H1 (cell line): Measurements from ENCODE around the gene RNF166. TPM values are rescaled to one million over a fixed set of nuclear protein-coding genes. Genes with fewer than 3 reads are reported as not detected.

ENCODE experiments used
- CTCF ChIA-PET: fragments of 300-600 bp; sonication (Branson Sonifier 250); formaldehyde crosslinking; loops from one replicate; lab custom pipeline; 2021; ENCODE audit not compliant: partially characterized antibody; lab: Charles Lee
- POLR2A ChIA-PET: fragments of 300-600 bp; sonication (Branson Sonifier 250); formaldehyde crosslinking; loops from one replicate; lab custom pipeline; 2021; ENCODE audit warnings: inconsistent platforms; ENCODE audit not compliant: partially characterized antibody; lab: Charles Lee
- DNase-seq, 2 experiments: peaks; one replicate each; pipeline versions ENCODE4 v3.0.0 to v3.0.0-alpha.2; 2010 to 2022; ENCODE audit warnings: low spot score in 2 of 2, low read depth in 1 of 2, mixed read lengths in 1 of 2
- FAIRE-seq: peaks from 2 replicates; lab custom pipeline; 2011; peaks lifted over from hg19 to GRCh38; lab: Jason Lieb, UNC
- H2AFZ ChIP-seq: 2 replicates; pipeline ENCODE4 v1.8.1; 2012; ENCODE audit warnings: low read length, inconsistent platforms
- H2AK5ac ChIP-seq: 2 replicates; pipeline ENCODE4 v1.6.1; 2013; ENCODE audit warnings: low read depth, low read length
- H2BK120ac ChIP-seq: replicated peaks from 2 replicates; pipeline ENCODE3; 2013; ENCODE audit warnings: low read depth, low read length, inconsistent platforms
- H2BK12ac ChIP-seq: 2 replicates; pipeline ENCODE4 v1.6.1; 2013; ENCODE audit warnings: low read depth, low read length
- H2BK15ac ChIP-seq: 2 replicates; pipeline ENCODE4 v1.6.1; 2013; ENCODE audit warnings: low read length
- H2BK20ac ChIP-seq: 2 replicates; pipeline ENCODE4 v1.6.1; 2013; ENCODE audit warnings: low read length
- H2BK5ac ChIP-seq: 2 replicates; pipeline ENCODE4 v1.6.1; 2013; ENCODE audit warnings: low read depth, low read length
- H3K14ac ChIP-seq: 2 replicates; pipeline ENCODE4 v1.6.1; 2013; ENCODE audit warnings: inconsistent platforms; ENCODE audit not compliant: insufficient read length
- H3K18ac ChIP-seq: 2 replicates; pipeline ENCODE4 v1.6.1; 2013; ENCODE audit warnings: low read length; ENCODE audit errors: extremely low read depth
- H3K23ac ChIP-seq: 2 replicates; pipeline ENCODE4 v1.6.1; 2013; ENCODE audit warnings: inconsistent platforms; ENCODE audit not compliant: insufficient read length
- H3K23me2 ChIP-seq: 2 replicates; pipeline ENCODE4 v1.6.1; 2013; ENCODE audit warnings: low read depth, low read length
- H3K27ac ChIP-seq: 2 replicates; pipeline ENCODE4 v1.6.1; 2011; ENCODE audit warnings: low read depth, low read length, inconsistent platforms
- H3K27me3 ChIP-seq, 4 experiments: replicated peaks in 1 of 4; 1 replicate in 1 of 4; 2 replicates in 3 of 4; pipeline versions ENCODE4 v1.6.1 to v1.8.1; 2011 to 2013; ENCODE audit warnings: low read length in 3 of 4, mild to moderate bottlenecking in 3 of 4, inconsistent platforms in 2 of 4, mixed read lengths in 2 of 4, moderate library complexity in 1 of 4; ENCODE audit not compliant: control insufficient read depth in 3 of 4, insufficient read depth in 3 of 4; ENCODE audit errors: extremely low read depth in 1 of 4
- H3K36me3 ChIP-seq, 4 experiments: 2 replicates each; pipeline versions ENCODE4 v1.6.1 to v1.8.1; 2011 to 2013; ENCODE audit warnings: mild to moderate bottlenecking in 4 of 4, low read length in 3 of 4, moderate library complexity in 2 of 4, control low read depth in 1 of 4, inconsistent platforms in 1 of 4; ENCODE audit not compliant: insufficient read depth in 4 of 4, control insufficient read depth in 2 of 4
- H3K4ac ChIP-seq: replicated peaks from 2 replicates; pipeline ENCODE3; 2013; ENCODE audit warnings: low read length, low read depth, mixed read lengths, inconsistent platforms; ENCODE audit not compliant: insufficient read length
- H3K4me1 ChIP-seq, 4 experiments: replicated peaks in 1 of 4; 1 replicate in 1 of 4; 2 replicates in 3 of 4; pipeline versions ENCODE4 v1.6.1 to v1.8.1; 2011 to 2013; ENCODE audit warnings: low read length in 3 of 4, inconsistent platforms in 2 of 4, mixed read lengths in 1 of 4; ENCODE audit not compliant: insufficient read depth in 4 of 4, control insufficient read depth in 3 of 4
- H3K4me2 ChIP-seq, 2 experiments: 2 replicates each; pipeline versions ENCODE4 v1.6.1 to v1.8.1; 2011 to 2013; ENCODE audit warnings: low read depth in 2 of 2, low read length in 2 of 2, control low read depth in 1 of 2, inconsistent platforms in 1 of 2, mild to moderate bottlenecking in 1 of 2; ENCODE audit not compliant: insufficient read depth in 1 of 2
- H3K4me3 ChIP-seq, 4 experiments: fragments of 200-600, 300-600 bp in 1 of 4; sonication (generic), shearing (Covaris generic), sonication (Bioruptor Twin) in 1 of 4; 2 replicates each; pipeline versions ENCODE4 v1.5.1 to v1.8.1; 2011 to 2016; ENCODE audit warnings: low read length in 4 of 4, low read depth in 3 of 4, control low read depth in 2 of 4, inconsistent platforms in 2 of 4, mild to moderate bottlenecking in 2 of 4, mixed read lengths in 1 of 4, moderate library complexity in 1 of 4; ENCODE audit not compliant: insufficient read depth in 2 of 4; ENCODE audit errors: extremely low read depth in 1 of 4
- H3K56ac ChIP-seq: replicated peaks from 2 replicates; pipeline ENCODE3; 2013; ENCODE audit warnings: low read depth, mild to moderate bottlenecking, mixed read lengths, low read length, inconsistent platforms; ENCODE audit not compliant: insufficient read length
- H3K79me1 ChIP-seq: 2 replicates; pipeline ENCODE4 v1.6.1; 2013; ENCODE audit warnings: low read depth, low read length, control low read depth
- H3K79me2 ChIP-seq, 2 experiments: 2 replicates each; pipeline versions ENCODE4 v1.6.1 to v1.8.1; 2012 to 2013; ENCODE audit warnings: low read length in 2 of 2, mild to moderate bottlenecking in 2 of 2, inconsistent platforms in 1 of 2; ENCODE audit not compliant: insufficient read depth in 2 of 2, control insufficient read depth in 1 of 2
- H3K9ac ChIP-seq, 4 experiments: replicated peaks in 1 of 4; 1 replicate in 1 of 4; 2 replicates in 3 of 4; pipeline versions ENCODE4 v1.6.1 to v1.8.1; 2011 to 2013; ENCODE audit warnings: low read depth in 3 of 4, low read length in 3 of 4, control low read depth in 2 of 4, mild to moderate bottlenecking in 2 of 4, moderate library complexity in 2 of 4, inconsistent platforms in 1 of 4; ENCODE audit errors: extremely low read depth in 1 of 4
- H3K9me3 ChIP-seq, 2 experiments: 2 replicates each; pipeline versions ENCODE4 v1.6.1 to v1.8.1; 2012 to 2013; ENCODE audit warnings: mild to moderate bottlenecking in 2 of 2, moderate library complexity in 2 of 2, control low read depth in 1 of 2, inconsistent platforms in 1 of 2, low read depth in 1 of 2, low read length in 1 of 2, mixed read lengths in 1 of 2; ENCODE audit not compliant: insufficient read depth in 2 of 2
- H4K20me1 ChIP-seq, 2 experiments: replicated peaks in 1 of 2; 2 replicates each; pipeline versions ENCODE3 to v1.8.1; 2011 to 2013; ENCODE audit warnings: inconsistent platforms in 2 of 2, low read length in 2 of 2, mild to moderate bottlenecking in 1 of 2; ENCODE audit not compliant: insufficient read depth in 2 of 2, control insufficient read depth in 1 of 2
- H4K5ac ChIP-seq: 2 replicates; pipeline ENCODE4 v1.6.1; 2013; ENCODE audit warnings: low read length, low read depth, mixed read lengths, inconsistent platforms; ENCODE audit not compliant: insufficient read length
- H4K8ac ChIP-seq: 2 replicates; pipeline ENCODE4 v1.8.0; 2013; ENCODE audit warnings: mild to moderate bottlenecking, moderate library complexity, low read length, inconsistent platforms; ENCODE audit not compliant: insufficient read depth; ENCODE audit errors: extremely low read depth
- H4K91ac ChIP-seq: replicated peaks from 2 replicates; pipeline ENCODE3; 2013; ENCODE audit warnings: low read length, mixed read lengths, inconsistent platforms; ENCODE audit not compliant: insufficient read length
- ASH2L ChIP-seq: fragments of 200-600, 300-600 bp; sonication (generic); IDR thresholded peaks from one replicate; pipeline ENCODE4 v1.7.1; 2017; ENCODE audit warnings: low read length
- BACH1 ChIP-seq: IDR thresholded peaks from 2 replicates; pipeline ENCODE4 v1.6.1; 2012; ENCODE audit warnings: low read length, improper control_type of control experiment
- CBX8 ChIP-seq: fragments of 300-800, 300-1000 bp; sonication (generic); IDR thresholded peaks from 2 replicates; pipeline ENCODE4 v1.7.1; 2016; ENCODE audit warnings: low read depth, low read length, borderline replicate concordance
- CHD2 ChIP-seq: IDR thresholded peaks from 2 replicates; pipeline ENCODE4 v1.6.1; 2012; ENCODE audit warnings: low read length, improper control_type of control experiment
- EP300 ChIP-seq, 2 experiments: IDR thresholded peaks; 1 replicate in 1 of 2; 2 replicates in 1 of 2; pipeline ENCODE4 v1.6.1; 2011 to 2012; ENCODE audit warnings: low read depth in 2 of 2, low read length in 2 of 2, mild to moderate bottlenecking in 2 of 2, borderline replicate concordance in 1 of 2, inconsistent platforms in 1 of 2, moderate library complexity in 1 of 2
- JUND ChIP-seq: IDR thresholded peaks from 2 replicates; pipeline ENCODE4 v1.6.1; 2011; ENCODE audit warnings: mild to moderate bottlenecking, improper control_type of control experiment, low read length
- KDM4A ChIP-seq: IDR thresholded peaks from one replicate; pipeline ENCODE4 v1.7.1; 2012; ENCODE audit warnings: low read depth, mild to moderate bottlenecking, moderate library complexity, low read length, inconsistent platforms; ENCODE audit not compliant: severe bottlenecking
- MAFK ChIP-seq: IDR thresholded peaks from 2 replicates; pipeline ENCODE4 v1.6.1; 2012; ENCODE audit warnings: low read depth, mild to moderate bottlenecking, improper control_type of control experiment, low read length
- RBBP5 ChIP-seq: IDR thresholded peaks from 2 replicates; pipeline ENCODE4 v1.7.1; 2012; ENCODE audit warnings: low read depth, mild to moderate bottlenecking, inconsistent platforms, low read length, moderate library complexity, borderline replicate concordance
- RFX5 ChIP-seq: IDR thresholded peaks from 2 replicates; pipeline ENCODE4 v1.6.1; 2011; ENCODE audit warnings: low read depth, low read length, improper control_type of control experiment, borderline replicate concordance
- RNF2 ChIP-seq: fragments of 200-900, 300-1000 bp; sonication (generic); IDR thresholded peaks from 2 replicates; pipeline ENCODE4 v1.7.1; 2016; ENCODE audit warnings: borderline replicate concordance, low read depth, mild to moderate bottlenecking, antibody characterized with exemption, low read length; ENCODE audit not compliant: poor library complexity, severe bottlenecking; ENCODE audit errors: missing control alignments
- TAF1 ChIP-seq: IDR thresholded peaks from 2 replicates; pipeline ENCODE4 v1.6.1; 2011; ENCODE audit warnings: mild to moderate bottlenecking, low read depth, low read length
- WGBS, 2 experiments: shearing (Covaris generic) in 1 of 2; methylation state at CpG; one replicate each; pipeline versions ENCODE4 v1.1.6 to v1.1.7; 2013 to 2015; ENCODE audit warnings: low lambda C conversion rate in 2 of 2, mixed read lengths in 2 of 2, inconsistent platforms in 1 of 2, low coverage in 1 of 2, missing lambda C conversion rate in 1 of 2; ENCODE audit not compliant: insufficient replicate concordance in 2 of 2, insufficient coverage in 1 of 2, insufficient read length in 1 of 2; ENCODE audit errors: extremely low coverage in 1 of 2, missing lambda C conversion rate in 1 of 2; 5-methylcytosine and 5-hydroxymethylcytosine counted together
- polyA plus RNA-seq, 7 experiments: library from polyadenylated mRNA; depleted of rRNA in 3 of 7; stranded (reverse) in 5 of 7; unstranded in 2 of 7; fragments of >200 nt in 5 of 7; fragments of 200-250 nt in 2 of 7; gene quantifications; 1 replicate in 5 of 7; 2 replicates in 1 of 7; 4 replicates in 1 of 7; pipeline versions ENCODE4 v1.2.1 to v1.2.3, GENCODE V29; 2011 to 2013; ENCODE audit warnings: missing spikeins in 2 of 7, mixed read lengths in 2 of 7
- total RNA-seq: library from RNA; stranded (reverse); fragmentation: NEBNext Ultra II Directional; extraction: Animal tissue kit (Norgen Biotek cat#: 25700); gene quantifications from 2 replicates; pipeline ENCODE4 v1.2.1, GENCODE V29; 2021

Gene RNF166
- total and polyA plus RNA-seq, 2 of the 8 experiments (the other 6 are each of a cell fraction or from before 2014, with no cell fraction given): 29.8 to 31.2 TPM

- Histone ChIP-seq H3K79me2 (peaks cover 0 to 20% of the 10 kb centered on the region in 2 experiments; a peak in 2 of 4 replicates), H3K9me3 (no peaks in the 10 kb centered on the region), H3K23ac (no peak overlapping the region), H3K23me2 (peaks cover 11% of the 10 kb centered on the region; the same call in 1 of the 2 replicates), H2AFZ (no peak overlapping the region), H3K27me3 (no peaks in the 10 kb centered on the region), H4K91ac (no peak overlapping the region), H3K18ac (no peak overlapping the region), H3K56ac (no peak overlapping the region), H2AK5ac (no peak overlapping the region), H4K20me1 (peaks cover 2 to 4% of the 10 kb centered on the region in 2 experiments), H2BK15ac (no peak overlapping the region), H2BK120ac (no peak overlapping the region), H4K8ac (no peak overlapping the region), H3K27ac (no peak overlapping the region), H2BK20ac (no peak overlapping the region), H3K4me3 (no peak overlapping the region), H3K79me1 (peaks cover 7% of the 10 kb centered on the region; the same call in 1 of the 2 replicates), H3K14ac (no peak overlapping the region), H2BK12ac (no peak overlapping the region), H3K9ac (no peak overlapping the region), H3K4ac (no peak overlapping the region), H4K5ac (no peak overlapping the region), H3K4me1 (peaks cover 0 to 6% (median 3%) of the 10 kb centered on the region in 4 experiments; a peak in 4 of 7 replicates), H3K36me3 (peaks cover 0 to 15% (median 4%) of the 10 kb centered on the region in 4 experiments; a peak in 4 of 8 replicates), H3K4me2 (no peak overlapping the region), H2BK5ac (no peak overlapping the region)
- DNase-seq (no peak), FAIRE-seq (no peak)
- POLR2A ChIA-PET: interaction anchor here (1.0 to 1.4 kb wide), 4 partner anchors 14 to 108 kb away, joined by 3 read pairs; partner anchors contain the start of gene MVD
- 91% methylated on average over 30 of the region's 30 CpGs; no CpG with 5 or more reads in 1 of the 2 experiments for WGBS, 2 experiments
- CTCF ChIA-PET: interaction anchor here (0.6 to 2.2 kb wide), 9 partner anchors 8 to 143 kb away, joined by 3 to 7 read pairs (median 3); no protein-coding TSS in a partner anchor
- TF ChIP-seq RBBP5 (no peak), ASH2L (no peak), CBX8 (no peak), TAF1 (no peak), JUND (no peak), EP300 (IDR thresholded peaks at IDR 0.05; ENCODE audit: borderline replicate concordance in 1 of 2, low read depth in 2 of 2, low read length in 2 of 2) (no peak), RNF2 (no peak), CHD2 (no peak), RFX5 (no peak), KDM4A (no peak), BACH1 (no peak), MAFK (no peak)
These were observed 4.4 kb downstream of the RNF166 start for GRCh38 chr16:88701581-88702370.
